ENCODE results near the gene RNASE11.
"Not testable (repeated sequence)": the region's sequence is repeated elsewhere in the genome, so short reads cannot be mapped to it uniquely, and the experiment has no call there.

The RNASE11 gene

DNA sequence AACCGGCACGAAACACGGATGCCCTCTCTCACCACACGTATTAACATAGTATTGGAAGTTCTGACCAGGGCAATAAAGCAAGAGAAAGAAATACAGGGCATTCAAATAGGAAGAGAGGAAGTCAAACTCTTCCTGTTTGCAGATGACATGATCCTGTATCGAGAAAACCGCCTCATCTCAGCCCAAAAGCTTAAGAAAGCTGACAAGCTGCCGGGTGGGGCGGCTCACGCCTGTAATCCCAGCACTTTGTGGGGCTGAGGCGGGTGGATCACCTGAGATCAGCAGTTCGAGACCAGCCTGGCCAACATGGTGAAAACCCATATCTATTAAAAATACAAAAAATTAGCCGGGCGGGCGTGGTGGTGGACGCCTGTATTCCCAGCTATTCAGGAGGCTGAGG, 36.0 kb upstream of the RNASE11 start:
- peaks cover 94% of the 10 kb centered on the region for H3K27me3 ChIP-seq (ENCODE audit: insufficient read depth, low read depth, severe bottlenecking)
- H3K9me3 ChIP-seq (ENCODE audit: severe bottlenecking): peaks cover 10% of the 10 kb centered on the region
- TF ChIP-seq, protein P1, sequence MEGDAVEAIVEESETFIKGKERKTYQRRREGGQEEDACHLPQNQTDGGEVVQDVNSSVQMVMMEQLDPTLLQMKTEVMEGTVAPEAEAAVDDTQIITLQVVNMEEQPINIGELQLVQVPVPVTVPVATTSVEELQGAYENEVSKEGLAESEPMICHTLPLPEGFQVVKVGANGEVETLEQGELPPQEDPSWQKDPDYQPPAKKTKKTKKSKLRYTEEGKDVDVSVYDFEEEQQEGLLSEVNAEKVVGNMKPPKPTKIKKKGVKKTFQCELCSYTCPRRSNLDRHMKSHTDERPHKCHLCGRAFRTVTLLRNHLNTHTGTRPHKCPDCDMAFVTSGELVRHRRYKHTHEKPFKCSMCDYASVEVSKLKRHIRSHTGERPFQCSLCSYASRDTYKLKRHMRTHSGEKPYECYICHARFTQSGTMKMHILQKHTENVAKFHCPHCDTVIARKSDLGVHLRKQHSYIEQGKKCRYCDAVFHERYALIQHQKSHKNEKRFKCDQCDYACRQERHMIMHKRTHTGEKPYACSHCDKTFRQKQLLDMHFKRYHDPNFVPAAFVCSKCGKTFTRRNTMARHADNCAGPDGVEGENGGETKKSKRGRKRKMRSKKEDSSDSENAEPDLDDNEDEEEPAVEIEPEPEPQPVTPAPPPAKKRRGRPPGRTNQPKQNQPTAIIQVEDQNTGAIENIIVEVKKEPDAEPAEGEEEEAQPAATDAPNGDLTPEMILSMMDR (IDR thresholded peaks at IDR 0.05; ENCODE audit: low read depth, low read length): no peak
- no peak overlapping the region for H3K4me3 ChIP-seq (ENCODE audit: low read depth, low read length)
- no peaks in the 10 kb centered on the region for H3K36me3 ChIP-seq
- H3K27ac ChIP-seq: no peak overlapping the region
- DNase-seq: no peak

DNA sequence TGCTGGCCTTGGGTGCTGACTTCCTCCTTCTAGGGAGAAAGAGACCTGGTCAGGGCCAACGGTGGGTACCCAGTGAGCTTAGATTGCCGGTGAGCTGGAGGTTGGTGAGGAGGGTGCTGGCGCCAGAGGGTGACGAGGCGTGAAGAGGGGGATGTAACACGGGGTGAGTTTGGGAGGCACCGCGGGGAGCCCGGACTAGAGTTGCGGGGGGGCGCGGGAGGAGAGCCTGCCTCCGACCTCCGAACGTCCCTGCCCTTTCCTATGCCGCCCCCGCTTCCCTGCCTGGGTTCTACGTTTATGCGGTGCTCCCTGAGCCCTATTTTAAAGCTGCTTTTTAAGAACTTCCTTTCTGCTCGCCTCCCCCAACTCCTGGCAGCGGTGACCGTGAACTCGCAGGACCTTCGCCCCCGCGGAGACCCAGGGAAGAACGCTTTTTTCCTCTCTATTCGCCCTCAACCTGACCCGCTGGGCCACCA, 35.1 kb upstream of the RNASE11 start:
- Histone ChIP-seq H3K27me3 (ENCODE audit: insufficient read depth, low read depth, severe bottlenecking) (peaks cover 94% of the 10 kb centered on the region), H3K4me3 (ENCODE audit: low read depth, low read length) (no peak overlapping the region), H3K27ac (no peak overlapping the region), H3K36me3 (no peaks in the 10 kb centered on the region), H3K9me3 (ENCODE audit: severe bottlenecking) (peaks cover 10% of the 10 kb centered on the region)
- no peak for DNase-seq
- TF ChIP-seq, protein P1 (IDR thresholded peaks at IDR 0.05; ENCODE audit: low read depth, low read length): no peak

DNA sequence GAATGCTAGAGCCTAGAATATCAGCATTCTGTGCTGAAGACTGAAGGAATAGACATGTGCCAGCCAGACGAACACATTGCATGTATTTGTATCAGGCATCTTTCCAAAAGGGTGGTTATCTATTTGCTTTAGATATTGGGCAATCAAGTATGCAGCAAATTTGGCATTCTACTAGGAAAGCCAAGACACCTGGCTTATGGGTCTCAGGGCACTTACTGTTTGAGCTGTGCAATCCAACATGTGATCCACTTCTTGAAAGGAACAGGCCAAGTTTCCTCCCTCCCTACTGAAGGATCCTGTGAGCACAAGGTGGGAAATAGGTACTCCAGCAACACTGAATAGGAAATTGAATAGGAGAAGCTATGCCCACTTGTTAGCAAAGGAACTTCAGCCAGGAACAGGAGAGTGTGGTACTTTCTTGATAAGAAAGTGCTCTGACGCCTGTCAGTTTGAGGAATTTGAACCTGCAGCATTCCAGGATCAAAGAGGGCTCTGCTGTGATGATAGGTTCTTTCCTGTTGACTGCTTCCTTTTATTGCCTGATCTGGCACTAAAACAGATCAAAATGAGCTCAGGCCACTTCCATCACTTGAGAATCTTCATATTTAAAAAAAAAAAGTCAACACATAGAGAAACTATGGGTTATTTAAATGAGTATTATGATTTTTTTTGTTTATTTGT, 33.1 kb upstream of the RNASE11 start:
- peaks cover 97% of the 10 kb centered on the region for H3K27me3 ChIP-seq (ENCODE audit: insufficient read depth, low read depth, severe bottlenecking)
- no peak overlapping the region for H3K4me3 ChIP-seq (ENCODE audit: low read depth, low read length)
- H3K27ac ChIP-seq: no peak overlapping the region
- H3K36me3 ChIP-seq: no peaks in the 10 kb centered on the region
- DNase-seq: no peak
- TF ChIP-seq, protein P1 (IDR thresholded peaks at IDR 0.05; ENCODE audit: low read depth, low read length): no peak
- peaks cover 10% of the 10 kb centered on the region for H3K9me3 ChIP-seq (ENCODE audit: severe bottlenecking)

DNA sequence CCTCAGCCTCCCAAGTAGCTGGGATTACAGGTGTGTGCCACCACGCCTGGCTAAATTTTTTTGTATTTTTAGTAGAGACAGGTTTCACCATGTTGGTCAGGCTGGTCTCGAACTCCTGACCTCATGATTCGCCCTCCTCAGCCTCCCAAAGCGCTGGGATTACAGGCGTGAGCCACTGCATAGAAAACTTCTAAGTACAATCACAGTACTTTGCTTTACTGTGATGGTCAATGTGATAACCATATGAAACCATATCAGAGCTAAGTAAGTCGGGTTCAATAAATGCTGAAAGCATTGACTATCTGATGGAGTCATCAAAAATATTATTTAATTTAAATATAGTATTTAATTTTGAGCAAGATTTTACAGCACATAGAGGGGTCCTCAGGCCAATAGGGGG, 31.9 kb upstream of the RNASE11 start:
- H3K27me3 ChIP-seq (ENCODE audit: insufficient read depth, low read depth, severe bottlenecking): peaks cover 98% of the 10 kb centered on the region
- H3K9me3 ChIP-seq (ENCODE audit: severe bottlenecking); H3K36me3 ChIP-seq; DNase-seq; H3K4me3 ChIP-seq (ENCODE audit: low read depth, low read length); H3K27ac ChIP-seq: not testable (repeated sequence)

DNA sequence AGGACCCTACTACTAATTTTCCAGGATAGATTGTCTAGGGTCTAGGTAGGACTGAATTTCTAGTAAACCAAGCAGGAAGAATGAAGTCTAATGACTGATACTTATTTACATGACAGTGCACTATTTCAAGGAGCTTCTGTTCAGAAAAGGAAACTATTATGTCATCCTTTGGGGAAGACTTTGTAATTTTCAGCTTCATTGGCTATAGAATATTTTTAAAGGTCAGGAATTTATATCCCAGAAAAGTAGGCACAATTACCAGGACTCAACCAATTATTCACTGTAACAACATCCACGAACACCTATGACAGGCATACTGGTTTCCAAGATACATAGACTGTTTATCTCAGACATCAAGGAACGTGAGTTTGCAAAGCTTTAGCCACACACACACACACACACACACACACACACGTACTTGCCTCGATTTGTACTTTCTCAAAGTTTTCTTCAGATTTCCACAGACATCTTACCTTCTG, 30.5 kb upstream of the RNASE11 start:
- DNase-seq: no peak
- no peaks in the 10 kb centered on the region for H3K36me3 ChIP-seq
- H3K9me3 ChIP-seq (ENCODE audit: severe bottlenecking): no peaks in the 10 kb centered on the region
- no peak overlapping the region for H3K27ac ChIP-seq
- H3K4me3 ChIP-seq (ENCODE audit: low read depth, low read length): no peak overlapping the region
- TF ChIP-seq, protein P1 (IDR thresholded peaks at IDR 0.05; ENCODE audit: low read depth, low read length): no peak
- peaks cover 96% of the 10 kb centered on the region for H3K27me3 ChIP-seq (ENCODE audit: insufficient read depth, low read depth, severe bottlenecking)

DNA sequence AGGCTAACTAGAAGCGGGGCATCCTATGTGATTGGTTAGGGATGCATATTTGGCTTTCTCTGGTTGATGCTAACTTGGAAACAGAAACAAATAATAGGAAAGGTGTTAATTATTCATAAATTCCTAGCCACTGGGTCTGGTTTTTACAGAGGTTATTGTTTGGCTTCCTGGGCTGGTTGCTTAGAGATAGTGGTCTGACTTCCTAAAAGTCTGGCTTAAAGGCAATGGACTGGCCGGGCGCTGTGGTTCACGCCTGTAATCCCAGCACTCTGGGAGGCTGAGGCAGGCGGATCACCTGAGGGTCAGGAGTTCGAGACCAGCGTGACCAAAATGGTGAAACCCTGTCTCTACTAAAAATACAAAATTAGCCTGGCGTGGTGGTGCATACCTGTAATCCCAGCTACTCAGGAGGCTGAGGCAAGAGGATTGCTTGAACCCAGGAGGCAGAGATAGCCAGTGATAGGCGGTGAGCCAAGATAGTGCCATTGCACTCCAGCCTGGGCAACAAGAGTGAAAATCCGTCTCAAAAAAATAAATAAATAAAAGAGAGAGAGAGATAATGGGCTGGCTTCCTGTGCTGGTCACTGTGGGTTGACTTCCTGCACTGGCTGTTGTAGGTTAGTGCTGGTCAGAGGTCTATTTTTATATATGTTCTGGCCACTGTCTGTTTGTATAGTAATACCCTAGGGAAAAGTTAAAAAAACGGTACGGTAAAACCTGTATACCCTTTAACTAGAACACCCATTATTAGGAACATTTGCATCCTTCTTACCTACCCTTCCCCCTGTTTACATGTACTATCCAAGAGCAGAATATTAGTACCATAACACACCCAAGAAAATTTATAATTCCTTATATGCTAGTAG, 29.6 kb upstream of the RNASE11 start:
- TF ChIP-seq, protein P1 (IDR thresholded peaks at IDR 0.05; ENCODE audit: low read depth, low read length): no peak

More for the DNA sequence above, 29.6 kb upstream of the RNASE11 start:
- no peak overlapping the region for H3K4me3 ChIP-seq (ENCODE audit: low read depth, low read length)
- H3K27ac ChIP-seq: no peak overlapping the region
- DNase-seq: no peak
- H3K27me3 ChIP-seq (ENCODE audit: insufficient read depth, low read depth, severe bottlenecking): peaks cover 88% of the 10 kb centered on the region
- H3K36me3 ChIP-seq: no peaks in the 10 kb centered on the region
- no peaks in the 10 kb centered on the region for H3K9me3 ChIP-seq (ENCODE audit: severe bottlenecking)

Measured in WERI-Rb-1 (cell line).